DND-41 (cell line): ENCODE results near the gene CHRNA9.

Source experiments
- CTCF ChIP-seq: IDR thresholded peaks from 2 replicates; pipeline ENCODE4 v1.5.1; 2012; ENCODE audit warnings: borderline replicate concordance, low read length, moderate library complexity, mild to moderate bottlenecking; ENCODE audit not compliant: poor library complexity, severe bottlenecking; ENCODE audit errors: extremely low read depth
- EZH2 ChIP-seq: IDR thresholded peaks from 3 replicates; pipeline ENCODE4 v1.6.1; 2012; ENCODE audit warnings: borderline replicate concordance, low read depth, mild to moderate bottlenecking, moderate library complexity, low read length, inconsistent platforms; ENCODE audit not compliant: severe bottlenecking

GRCh38 chr4:40388239-40388638, 53.1 kb downstream of the CHRNA9 start:
- TF ChIP-seq CTCF = no peak
- no peak for TF ChIP-seq EZH2
